Liver (tissue), 2 donors: Measurements from ENCODE around the gene KCNN3.

ENCODE experiments used
- EGR1 ChIP-seq, 2 donors: IDR thresholded peaks; 2 replicates each; pipeline ENCODE4 v1.6.1; 2016 to 2018; ENCODE audit warnings: antibody characterized with exemption in 2 of 2, low read depth in 2 of 2
- REST ChIP-seq: IDR thresholded peaks from 2 replicates; pipeline ENCODE4 v1.6.1; 2016; ENCODE audit warnings: antibody characterized with exemption, mild to moderate bottlenecking
- donor health status: healthy.

GRCh38 chr1:154841384-154841783 lies 28.7 kb downstream of the KCNN3 start:
- TF ChIP-seq REST: no peak
- no peak for TF ChIP-seq EGR1 (IDR thresholded peaks at IDR 0.05; ENCODE audit: low read depth in 2 of 2)
